A549 (cell line): Measurements from ENCODE around the gene MRPL14. TPM values are rescaled to one million over a fixed set of nuclear protein-coding genes. Genes with fewer than 3 reads are reported as not detected.

ENCODE experiments used
- ATAC-seq, 2 experiments: fragments of 200-7000 bp in 1 of 2; fragments of >200 bp in 1 of 2; cut with Nextera tagmentation in 1 of 2; cut with Tn5 transposase in 1 of 2; 3 replicates each; pipeline versions ENCODE4 v1.8.0 to v1.9.1; 2018 to 2020; ENCODE audit warnings: mild to moderate bottlenecking in 1 of 2, moderate library complexity in 1 of 2
- CTCF ChIA-PET: fragments of 300-600 bp; sonication (Branson Sonifier 250); formaldehyde crosslinking; extraction: SDS; loops from one replicate; lab custom pipeline; 2021; ENCODE audit warnings: antibody characterized with exemption, inconsistent platforms; lab: Yijun Ruan, JAX
- POLR2A ChIA-PET: fragments of 350-600 bp; formaldehyde crosslinking; extraction: SDS; loops from one replicate; lab custom pipeline; 2021; ENCODE audit warnings: antibody characterized with exemption, inconsistent platforms; lab: Yijun Ruan, JAX
- DNase-seq, 2 experiments: peaks; one replicate each; pipeline versions ENCODE4 v3.0.0 to v3.0.0-alpha.2; 2011 to 2016; ENCODE audit warnings: low read depth in 1 of 2, low spot score in 1 of 2
- FAIRE-seq: peaks from 2 replicates; lab custom pipeline; 2011; peaks lifted over from hg19 to GRCh38; lab: Jason Lieb, UNC
- H3K27ac ChIP-seq, 2 experiments: fragments of >200 bp; sonication (Bioruptor Twin); formaldehyde crosslinking; 3 replicates each; pipeline ENCODE4 v1.5.1; 2016 to 2017
- H3K4me1 ChIP-seq: fragments of >200 bp; sonication (Bioruptor Twin); formaldehyde crosslinking; 3 replicates; pipeline ENCODE4 v1.6.1; 2016
- H3K4me2 ChIP-seq: fragments of >200 bp; sonication (Bioruptor Twin); formaldehyde crosslinking; 3 replicates; pipeline ENCODE4 v1.6.1; 2016
- H3K4me3 ChIP-seq: fragments of >200 bp; sonication (Bioruptor Twin); formaldehyde crosslinking; 3 replicates; pipeline ENCODE4 v1.5.1; 2016
- H3K9me3 ChIP-seq: fragments of >200 bp; sonication (Bioruptor Twin); formaldehyde crosslinking; 3 replicates; pipeline ENCODE4 v1.6.1; 2016
- BCL3 ChIP-seq: fragments of >200 bp; sonication (Bioruptor Twin); formaldehyde crosslinking; IDR thresholded peaks from 3 replicates; pipeline ENCODE4 v1.6.1; 2016
- CBX2 ChIP-seq: fragments of 200-600 bp; sonication (generic); IDR thresholded peaks from 2 replicates; pipeline ENCODE4 v1.6.1; 2016; ENCODE audit warnings: low read depth, mild to moderate bottlenecking, borderline replicate concordance
- CHD4 ChIP-seq: fragments of 200-600 bp; sonication (generic); IDR thresholded peaks from 2 replicates; pipeline ENCODE4 v1.6.1; 2016; ENCODE audit warnings: antibody characterized with exemption, mild to moderate bottlenecking, borderline replicate concordance
- EP300 ChIP-seq, 2 experiments: fragments of >200 bp; sonication (Bioruptor Twin); formaldehyde crosslinking; IDR thresholded peaks; 2 replicates in 1 of 2; 3 replicates in 1 of 2; pipeline ENCODE4 v1.6.1; 2016 to 2017
- FOSB ChIP-seq: fragments of 250-450 bp; sonication (Bioruptor Pico); IDR thresholded peaks from 2 replicates; pipeline ENCODE4 v1.5.0; 2020; ENCODE audit warnings: mild to moderate bottlenecking, moderate library complexity
- FOXS1 ChIP-seq: fragments of 250-450 bp; sonication (Bioruptor Pico); IDR thresholded peaks from 2 replicates; pipeline ENCODE4 v1.5.0; 2020; ENCODE audit warnings: mild to moderate bottlenecking, moderate library complexity
- HDAC2 ChIP-seq: fragments of 200-600 bp; sonication (generic); IDR thresholded peaks from 2 replicates; pipeline ENCODE4 v1.6.1; 2016
- HOXA7 ChIP-seq: fragments of 250-450 bp; sonication (Bioruptor Pico); IDR thresholded peaks from 2 replicates; pipeline ENCODE4 v1.5.0; 2020; ENCODE audit warnings: mild to moderate bottlenecking, moderate library complexity
- JUN ChIP-seq, 2 experiments: fragments of >200 bp; sonication (Bioruptor Twin); formaldehyde crosslinking; IDR thresholded peaks; 2 replicates in 1 of 2; 3 replicates in 1 of 2; pipeline ENCODE4 v1.6.1; 2016 to 2017
- MAZ ChIP-seq: fragments of 150-350 bp; IDR thresholded peaks from 2 replicates; pipeline ENCODE4 v1.6.1; 2014; ENCODE audit warnings: antibody characterized with exemption, low read depth, low read length, borderline replicate concordance
- MYC ChIP-seq: IDR thresholded peaks from 2 replicates; pipeline ENCODE4 v1.6.1; 2012; ENCODE audit warnings: mild to moderate bottlenecking, inconsistent platforms, low read length, improper control_type of control experiment, borderline replicate concordance
- NPAS2 ChIP-seq: fragments of 250-450 bp; sonication (Bioruptor Pico); IDR thresholded peaks from 2 replicates; pipeline ENCODE4 v1.8.0; 2022; ENCODE audit warnings: mild to moderate bottlenecking, moderate library complexity, borderline replicate concordance
- NR3C1 ChIP-seq: fragments of >200 bp; sonication (Bioruptor Twin); formaldehyde crosslinking; IDR thresholded peaks from 3 replicates; pipeline ENCODE4 v1.6.1; 2017
- PBX3 ChIP-seq: IDR thresholded peaks from 2 replicates; pipeline ENCODE4 v1.6.1; 2012
- PHF8 ChIP-seq: fragments of 200-600 bp; sonication (generic); IDR thresholded peaks from 2 replicates; pipeline ENCODE4 v1.6.1; 2016; ENCODE audit warnings: low read depth, mild to moderate bottlenecking, antibody characterized with exemption, moderate library complexity, borderline replicate concordance
- POLR2A ChIP-seq: IDR thresholded peaks from 2 replicates; pipeline ENCODE4 v1.6.1; 2012; ENCODE audit warnings: mild to moderate bottlenecking, low read length
- POLR2AphosphoS2 ChIP-seq: conservative IDR thresholded peaks from 2 replicates; pipeline ENCODE4 v1.6.1; 2012; ENCODE audit warnings: low read length, improper control_type of control experiment, inconsistent platforms
- RARB ChIP-seq: fragments of 250-450 bp; sonication (Bioruptor Pico); IDR thresholded peaks from 2 replicates; pipeline ENCODE4 v1.8.0; 2021; ENCODE audit warnings: mild to moderate bottlenecking, moderate library complexity
- RNF2 ChIP-seq: fragments of 200-600 bp; sonication (generic); IDR thresholded peaks from 2 replicates; pipeline ENCODE4 v1.6.1; 2016; ENCODE audit warnings: low read depth, mild to moderate bottlenecking, antibody characterized with exemption, moderate library complexity, borderline replicate concordance
- SMC3 ChIP-seq: fragments of >200 bp; sonication (Bioruptor Twin); formaldehyde crosslinking; IDR thresholded peaks from 3 replicates; pipeline ENCODE4 v1.6.1; 2018; ENCODE audit warnings: inconsistent platforms
- SREBF2 ChIP-seq: fragments of 450-650 bp; IDR thresholded peaks from 2 replicates; pipeline ENCODE4 v1.6.1; 2014; ENCODE audit warnings: mild to moderate bottlenecking, moderate library complexity
- TFCP2L1 ChIP-seq: fragments of 250-450 bp; sonication (Bioruptor Pico); IDR thresholded peaks from 2 replicates; pipeline ENCODE4 v1.5.0; 2021; ENCODE audit warnings: mild to moderate bottlenecking
- TP53 ChIP-seq: fragments of 250-450 bp; sonication (Bioruptor Pico); IDR thresholded peaks from 2 replicates; pipeline ENCODE4 v1.5.0; 2021; ENCODE audit warnings: mild to moderate bottlenecking, moderate library complexity
- ZFP36 ChIP-seq: fragments of 450-650 bp; IDR thresholded peaks from 2 replicates; pipeline ENCODE4 v1.6.1; 2014; ENCODE audit warnings: borderline replicate concordance; ENCODE audit not compliant: partially characterized antibody
- ZSCAN20 ChIP-seq: fragments of 250-450 bp; sonication (Bioruptor Pico); IDR thresholded peaks from 2 replicates; pipeline ENCODE4 v1.8.0; 2022; ENCODE audit warnings: mild to moderate bottlenecking, moderate library complexity
- WGBS: methylation state at CpG from one replicate; pipeline ENCODE4 v1.1.6; 2017; ENCODE audit errors: missing lambda C conversion rate; 5-methylcytosine and 5-hydroxymethylcytosine counted together
- polyA plus RNA-seq, 4 experiments: library from polyadenylated mRNA; depleted of rRNA in 3 of 4; stranded (reverse); fragments of >200 nt; fragmentation: RNase III in 1 of 4; extraction: RNeasy Plus Mini Kit Qiagen cat#74134 plus additional on column Dnase treatment in 1 of 4; gene quantifications; 2 replicates in 3 of 4; 3 replicates in 1 of 4; pipeline ENCODE4 v1.2.3, GENCODE V29; 2011 to 2017

The MRPL14 gene
- polyA plus RNA-seq, 2 of the 4 experiments (the other 2 are of a cell fraction) = 47.1 to 55.3 TPM

GRCh38 chr6:44108471-44108870 is 18.8 kb downstream of the MRPL14 start:
- ATAC-seq (no peak), DNase-seq (no peak), FAIRE-seq (no peak)
- TF ChIP-seq PBX3 = no peak
- TF ChIP-seq MYC = no peak
- no peak for TF ChIP-seq FOSB (CRISPR knock-in tag)
- no peak for TF ChIP-seq SREBF2
- TF ChIP-seq TP53 = no peak
- WGBS = 100% methylated on average over 1 of the region's 1 CpG
- Histone ChIP-seq H3K4me3 (no peak overlapping the region), H3K27ac (no peak overlapping the region), H3K4me2 (no peak overlapping the region), H3K4me1 (no peaks in the 10 kb centered on the region), H3K9me3 (no peaks in the 10 kb centered on the region)
- ChIA-PET CTCF (interaction anchor here (0.8 to 6.7 kb wide), 4 partner anchors 8 to 148 kb away, joined by 3 to 30 read pairs (median 3); no protein-coding TSS in a partner anchor), POLR2A (no interaction called here)

GRCh38 chr6:44107017-44107416 is 20.2 kb downstream of the MRPL14 start:
- Histone ChIP-seq H3K4me1 (no peaks in the 10 kb centered on the region), H3K4me2 (no peak overlapping the region), H3K9me3 (no peaks in the 10 kb centered on the region), H3K27ac (no peak overlapping the region), H3K4me3 (no peak overlapping the region)
- 91% methylated on average over 4 of the region's 5 CpGs for WGBS
- ChIA-PET POLR2A (no interaction called here), CTCF (interaction anchor here (0.6 to 1.5 kb wide), 4 partner anchors 9 to 231 kb away, joined by 3 to 4 read pairs (median 3); no protein-coding TSS in a partner anchor)
- no peak for DNase-seq
- no peak for ATAC-seq
- FAIRE-seq = no peak
- TF ChIP-seq CHD4 = no peak
- TF ChIP-seq HDAC2 = no peak
- no peak for TF ChIP-seq NPAS2 (CRISPR knock-in tag)
- no peak for TF ChIP-seq ZFP36
- TF ChIP-seq RARB (CRISPR knock-in tag) = no peak
- TF ChIP-seq HOXA7 = no peak
- no peak for TF ChIP-seq PHF8
- TF ChIP-seq RNF2 = no peak
- TF ChIP-seq CBX2 = no peak
- TF ChIP-seq TFCP2L1 (CRISPR knock-in tag) = no peak
- TF ChIP-seq SMC3 = no peak
- no peak for TF ChIP-seq MAZ
- no peak for TF ChIP-seq ZSCAN20
- TF ChIP-seq EP300 (IDR thresholded peaks at IDR 0.05) = no peak
- TF ChIP-seq NR3C1 = no peak

- no peak for ATAC-seq
- CTCF ChIA-PET = interaction anchor here (0.8 to 1.0 kb wide), 2 partner anchors 10 to 232 kb away, joined by 3 to 8 read pairs; no protein-coding TSS in a partner anchor
Observed at GRCh38 chr6:44105993-44106740, 21.1 kb downstream of the MRPL14 start.

More at GRCh38 chr6:44105993-44106740, 21.1 kb downstream of the MRPL14 start:
- POLR2A ChIA-PET = no interaction called here
- H3K4me2 ChIP-seq = no peak overlapping the region
- no peaks in the 10 kb centered on the region for H3K4me1 ChIP-seq
- H3K9me3 ChIP-seq = no peaks in the 10 kb centered on the region
- no peak for DNase-seq
- TF ChIP-seq HDAC2 (no peak), MAZ (no peak), SREBF2 (no peak), BCL3 (no peak), POLR2AphosphoS2 (no peak), FOXS1 (CRISPR knock-in tag) (no peak), PBX3 (no peak), JUN (IDR thresholded peaks at IDR 0.05) (no peak), NPAS2 (CRISPR knock-in tag) (no peak), POLR2A (no peak)
- WGBS = 98% methylated on average over 3 of the region's 3 CpGs
- H3K27ac ChIP-seq = no peak overlapping the region
- no peak for FAIRE-seq
- H3K4me3 ChIP-seq = no peak overlapping the region
